CD4-positive, alpha-beta memory T cell (primary cell): Measurements from ENCODE around the gene RPS6KA3. TPM values are rescaled to one million over a fixed set of nuclear protein-coding genes. Genes with fewer than 3 reads are reported as not detected.

Experiments used
- CTCF ChIA-PET: fragments of 350-600 bp; sonication (Branson Sonifier 250); formaldehyde crosslinking; loops from one replicate; lab custom pipeline; 2021; ENCODE audit warnings: inconsistent platforms; ENCODE audit not compliant: partially characterized antibody; lab: Charles Lee
- POLR2A ChIA-PET: fragments of 350-600 bp; sonication (Branson Sonifier 250); formaldehyde crosslinking; loops from one replicate; lab custom pipeline; 2021; ENCODE audit not compliant: partially characterized antibody; lab: Charles Lee
- DNase-seq, 5 donors: peaks; one replicate each; pipeline versions ENCODE4 v3.0.0 to v3.0.0-alpha.2; 2020 to 2022; ENCODE audit warnings: mixed read lengths in 1 of 5
- H3K27ac ChIP-seq: one replicate; pipeline ENCODE4 v1.7.0; 2013; ENCODE audit warnings: low read depth, low read length
- H3K27me3 ChIP-seq: 2 replicates; pipeline ENCODE4 v1.7.0; 2013; ENCODE audit warnings: mild to moderate bottlenecking, low read length, moderate library complexity; ENCODE audit not compliant: insufficient read depth
- H3K36me3 ChIP-seq: 2 replicates; pipeline ENCODE4 v1.7.0; 2013; ENCODE audit warnings: mild to moderate bottlenecking, low read length, moderate library complexity; ENCODE audit not compliant: insufficient read depth
- H3K4me1 ChIP-seq: 2 replicates; pipeline ENCODE4 v1.7.0; 2013; ENCODE audit warnings: mild to moderate bottlenecking, low read length, moderate library complexity; ENCODE audit not compliant: insufficient read depth
- H3K4me3 ChIP-seq, 2 donors: one replicate each; pipeline ENCODE4 v1.7.0; 2013; ENCODE audit warnings: low read length in 2 of 2, mild to moderate bottlenecking in 1 of 2
- H3K9me3 ChIP-seq, 2 donors: one replicate each; pipeline ENCODE4 v1.7.0; 2013; ENCODE audit warnings: low read length in 2 of 2, control low read depth in 1 of 2; ENCODE audit not compliant: control insufficient read depth in 1 of 2
- H3K27ac Mint-ChIP-seq, 7 donors: one replicate each; pipeline ENCODE4 v1.8.0; 2020 to 2021; ENCODE audit warnings: mixed read lengths in 7 of 7, mild to moderate bottlenecking in 6 of 7, inconsistent platforms in 3 of 7, moderate library complexity in 3 of 7
- H3K27me3 Mint-ChIP-seq, 2 donors: one replicate each; pipeline ENCODE4 v1.8.0; 2020 to 2021; ENCODE audit warnings: mixed read lengths in 2 of 2
- H3K36me3 Mint-ChIP-seq, 2 donors: one replicate each; pipeline ENCODE4 v1.8.0; 2020 to 2021; ENCODE audit warnings: mixed read lengths in 2 of 2, inconsistent platforms in 1 of 2, mild to moderate bottlenecking in 1 of 2
- H3K4me1 Mint-ChIP-seq, 4 donors: one replicate each; pipeline ENCODE4 v1.8.0; 2020 to 2021; ENCODE audit warnings: mixed read lengths in 4 of 4, mild to moderate bottlenecking in 1 of 4
- H3K4me3 Mint-ChIP-seq, 8 donors: one replicate each; pipeline ENCODE4 v1.8.0; 2020 to 2021; ENCODE audit warnings: mixed read lengths in 8 of 8, mild to moderate bottlenecking in 7 of 8, moderate library complexity in 6 of 8, inconsistent platforms in 3 of 8
- H3K9me3 Mint-ChIP-seq, 8 donors: one replicate each; pipeline ENCODE4 v1.8.0; 2020 to 2021; ENCODE audit warnings: mixed read lengths in 8 of 8, mild to moderate bottlenecking in 5 of 8, inconsistent platforms in 3 of 8, moderate library complexity in 1 of 8
- intact Hi-C: fragments of 100-400 bp; cut with micrococcal nuclease; formaldehyde crosslinking; loops from one replicate; pipeline ENCODE4 v1.15.1; 2023
- polyA plus RNA-seq, 2 donors: library from polyadenylated mRNA; unstranded; fragments of 300-500 nt; fragmentation: Illumina TruSeq; gene quantifications; one replicate each; pipeline ENCODE4 v1.2.3, GENCODE V29; 2021
- total RNA-seq, 2 experiments: library from RNA; stranded (reverse); gene quantifications; one replicate each; pipeline ENCODE4 v1.2.3, GENCODE V29; 2021

The RPS6KA3 gene
- total and polyA plus RNA-seq, 4 experiments from 2014 or later, result 39.7 to 139 (median 99.2) TPM

DNA sequence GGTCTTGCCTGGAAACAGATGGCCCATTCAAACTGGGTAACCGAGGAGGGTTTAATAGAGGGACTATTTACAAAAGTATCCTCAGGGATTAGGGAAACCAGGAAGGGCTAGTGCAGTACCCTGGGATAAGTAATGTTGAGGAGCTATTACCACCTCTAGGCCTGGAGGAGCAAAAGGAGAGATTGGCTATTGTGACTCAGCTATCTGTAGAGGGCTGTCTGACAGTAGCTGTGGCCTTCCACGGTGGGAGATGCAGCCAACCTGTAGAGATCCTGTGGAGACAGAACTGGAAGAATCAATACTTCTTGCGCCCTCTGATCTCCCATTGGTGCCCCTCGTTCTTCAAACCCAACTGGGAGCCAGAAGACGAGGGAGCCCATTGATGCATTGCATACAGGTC lies 34.1 kb upstream of the RPS6KA3 start:
- H3K4me1 Mint-ChIP-seq, result peaks cover 0 to 5% (median 4%) of the 10 kb centered on the region in 4 donors

DNA sequence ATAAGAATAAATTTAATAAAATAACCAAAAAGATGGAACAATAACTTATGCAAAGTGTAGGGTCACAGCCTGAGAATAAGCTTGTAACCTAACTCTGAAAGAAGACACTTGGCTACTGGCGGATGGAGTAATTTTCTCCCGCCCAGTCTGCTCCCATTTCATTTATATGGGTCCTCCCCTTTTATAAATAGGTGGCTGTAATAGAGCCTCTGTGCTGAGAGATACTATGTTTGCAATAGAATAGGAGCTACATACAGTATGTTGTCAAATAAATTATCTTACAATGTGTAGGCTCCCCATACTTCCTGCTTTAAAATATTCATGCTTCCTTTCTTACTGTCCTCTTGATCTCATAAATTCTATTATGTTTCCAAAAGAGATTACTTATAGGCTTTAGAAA lies 28.2 kb upstream of the RPS6KA3 start:
- Mint-ChIP-seq H3K27ac (peak overlapping the region in 1 of 7 donors; percentile 24), H3K36me3 (no peaks in the 10 kb centered on the region), H3K4me1 (peaks cover 4 to 5% (median 4%) of the 10 kb centered on the region in 4 donors), H3K4me3 (no peak overlapping the region), H3K27me3 (peaks cover 0 to 2% of the 10 kb centered on the region in 2 donors), H3K9me3 (peaks cover 0 to 2% (median 0%) of the 10 kb centered on the region in 8 donors)
- Histone ChIP-seq H3K4me3 (no peak overlapping the region), H3K27ac (no peak overlapping the region), H3K9me3 (no peaks in the 10 kb centered on the region), H3K4me1 (no peaks in the 10 kb centered on the region), H3K36me3 (no peaks in the 10 kb centered on the region), H3K27me3 (no peaks in the 10 kb centered on the region)
- intact Hi-C loops, result no loop called here
- no peak for DNase-seq
- ChIA-PET CTCF (no interaction called here), POLR2A (no interaction called here)

More for the DNA sequence above, 34.1 kb upstream of the RPS6KA3 start:
- no peaks in the 10 kb centered on the region for H3K36me3 ChIP-seq
- no peak overlapping the region for H3K4me3 ChIP-seq
- no peaks in the 10 kb centered on the region for H3K27me3 ChIP-seq
- intact Hi-C loops, result no loop called here
- H3K4me3 Mint-ChIP-seq, result no peak overlapping the region
- no peaks in the 10 kb centered on the region for H3K36me3 Mint-ChIP-seq
- no peaks in the 10 kb centered on the region for H3K4me1 ChIP-seq
- H3K27me3 Mint-ChIP-seq, result peaks cover 0 to 2% of the 10 kb centered on the region in 2 donors
- no peak overlapping the region for H3K27ac Mint-ChIP-seq
- POLR2A ChIA-PET, result no interaction called here
- peaks cover 0 to 2% (median 0%) of the 10 kb centered on the region in 8 donors for H3K9me3 Mint-ChIP-seq
- H3K27ac ChIP-seq, result no peak overlapping the region
- CTCF ChIA-PET, result no interaction called here
- H3K9me3 ChIP-seq, result no peaks in the 10 kb centered on the region
- DNase-seq, result no peak

GRCh38 chrX:20294284-20294683 lies 27.6 kb upstream of the RPS6KA3 start:
- H3K27me3 Mint-ChIP-seq, result peaks cover 0 to 2% of the 10 kb centered on the region in 2 donors
- Histone ChIP-seq H3K9me3 (no peaks in the 10 kb centered on the region), H3K4me3 (no peak overlapping the region), H3K27ac (no peak overlapping the region), H3K36me3 (no peaks in the 10 kb centered on the region), H3K27me3 (no peaks in the 10 kb centered on the region), H3K4me1 (no peaks in the 10 kb centered on the region)
- peaks cover 4 to 5% (median 4%) of the 10 kb centered on the region in 4 donors for H3K4me1 Mint-ChIP-seq
- no peak overlapping the region for H3K4me3 Mint-ChIP-seq
- POLR2A ChIA-PET, result no interaction called here
- DNase-seq, result no peak
- no peak overlapping the region for H3K27ac Mint-ChIP-seq
- H3K36me3 Mint-ChIP-seq, result no peaks in the 10 kb centered on the region
- peaks cover 0 to 2% (median 0%) of the 10 kb centered on the region in 8 donors for H3K9me3 Mint-ChIP-seq
- intact Hi-C loops, result no loop called here
- CTCF ChIA-PET, result no interaction called here

- no peaks in the 10 kb centered on the region for H3K9me3 ChIP-seq
- ChIA-PET POLR2A (no interaction called here), CTCF (no interaction called here)
- H3K36me3 Mint-ChIP-seq, result no peaks in the 10 kb centered on the region
- no peaks in the 10 kb centered on the region for H3K27me3 Mint-ChIP-seq
- H3K27ac Mint-ChIP-seq, result no peak overlapping the region
- no peak overlapping the region for H3K4me3 Mint-ChIP-seq
- peaks cover 0 to 2% (median 0%) of the 10 kb centered on the region in 4 donors for H3K4me1 Mint-ChIP-seq
- no peaks in the 10 kb centered on the region for H3K36me3 ChIP-seq
- H3K27me3 ChIP-seq, result no peaks in the 10 kb centered on the region
- no peaks in the 10 kb centered on the region for H3K4me1 ChIP-seq
- H3K4me3 ChIP-seq, result no peak overlapping the region
- H3K27ac ChIP-seq, result no peak overlapping the region
- intact Hi-C loops, result no loop called here
- DNase-seq, result no peak
- peaks cover 0 to 11% (median 5%) of the 10 kb centered on the region in 8 donors for H3K9me3 Mint-ChIP-seq
Observed at GRCh38 chrX:20285511-20285910, 18.8 kb upstream of the RPS6KA3 start.

DNA sequence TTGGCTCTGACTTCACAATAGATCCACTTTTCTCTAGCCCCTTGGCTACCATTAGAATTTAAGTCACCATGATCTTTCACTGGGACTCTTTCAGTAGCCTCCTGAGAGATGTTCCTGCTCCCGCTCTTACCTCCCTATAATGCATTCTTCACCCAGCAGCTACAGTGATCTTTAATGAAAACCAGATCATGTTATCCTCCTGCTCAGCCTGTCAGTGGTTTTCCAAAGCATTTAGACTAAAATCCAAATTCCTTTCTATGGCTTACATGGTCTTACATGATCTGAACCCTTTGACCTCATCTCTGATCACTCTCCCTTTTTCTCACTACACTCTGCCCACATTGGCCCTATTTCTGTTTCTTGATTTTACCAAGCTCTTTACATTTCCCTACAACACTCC lies 18.3 kb upstream of the RPS6KA3 start:
- intact Hi-C loops, result no loop called here
- Mint-ChIP-seq H3K36me3 (no peaks in the 10 kb centered on the region), H3K27ac (no peak overlapping the region), H3K4me1 (peaks cover 0 to 2% (median 0%) of the 10 kb centered on the region in 4 donors), H3K9me3 (peaks cover 0 to 11% (median 5%) of the 10 kb centered on the region in 8 donors), H3K4me3 (no peak overlapping the region), H3K27me3 (no peaks in the 10 kb centered on the region)
- DNase-seq, result no peak
- H3K27me3 ChIP-seq, result no peaks in the 10 kb centered on the region
- ChIA-PET POLR2A (no interaction called here), CTCF (no interaction called here)
- H3K4me3 ChIP-seq, result no peak overlapping the region
- no peak overlapping the region for H3K27ac ChIP-seq
- no peaks in the 10 kb centered on the region for H3K9me3 ChIP-seq
- no peaks in the 10 kb centered on the region for H3K4me1 ChIP-seq
- no peaks in the 10 kb centered on the region for H3K36me3 ChIP-seq

DNA sequence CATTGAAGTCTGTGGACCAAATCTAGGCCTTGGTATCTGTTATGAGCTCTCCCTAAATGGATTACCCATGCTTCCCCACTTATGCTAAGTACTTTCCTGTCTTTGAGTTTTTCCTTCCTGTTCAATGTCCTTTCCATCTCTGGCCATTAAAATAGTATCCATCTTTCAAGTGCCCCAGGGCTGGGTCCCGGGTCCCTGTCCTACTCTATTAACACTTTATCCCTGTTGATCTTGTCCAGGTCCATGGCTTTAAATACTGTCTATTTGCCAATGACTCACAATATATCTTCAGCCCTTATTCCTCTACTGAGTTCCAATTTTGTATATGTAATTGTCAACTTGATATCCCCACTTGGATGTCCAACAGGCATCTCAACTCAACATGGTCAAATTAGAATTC lies 17.7 kb upstream of the RPS6KA3 start:
- H3K9me3 Mint-ChIP-seq, result peaks cover 0 to 11% (median 5%) of the 10 kb centered on the region in 8 donors
- Histone ChIP-seq H3K9me3 (no peaks in the 10 kb centered on the region), H3K36me3 (no peaks in the 10 kb centered on the region), H3K4me1 (no peaks in the 10 kb centered on the region), H3K27me3 (no peaks in the 10 kb centered on the region), H3K27ac (no peak overlapping the region), H3K4me3 (no peak overlapping the region)
- CTCF ChIA-PET, result no interaction called here
- peaks cover 0 to 2% (median 0%) of the 10 kb centered on the region in 4 donors for H3K4me1 Mint-ChIP-seq
- DNase-seq, result no peak
- no peak overlapping the region for H3K4me3 Mint-ChIP-seq
- no peaks in the 10 kb centered on the region for H3K27me3 Mint-ChIP-seq
- H3K27ac Mint-ChIP-seq, result no peak overlapping the region
- intact Hi-C loops, result no loop called here
- POLR2A ChIA-PET, result no interaction called here
- H3K36me3 Mint-ChIP-seq, result no peaks in the 10 kb centered on the region

DNA sequence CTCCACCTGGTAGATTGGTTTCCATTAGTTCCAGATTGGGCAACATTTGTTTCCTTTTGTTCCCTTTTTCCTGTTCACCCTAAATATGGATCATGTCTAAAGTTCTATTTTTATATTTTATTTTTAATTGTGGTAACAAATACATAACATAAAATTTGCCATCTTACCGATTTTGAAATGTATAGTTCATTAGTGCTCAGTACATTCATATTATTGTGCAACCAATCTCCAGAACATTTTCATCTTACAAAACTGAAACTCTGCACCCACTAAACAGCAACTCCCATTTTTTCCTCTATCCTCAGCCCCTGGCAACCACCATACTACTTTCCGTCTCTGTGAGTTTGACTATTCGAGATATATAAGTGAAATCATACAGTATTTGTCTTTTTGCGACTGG lies 14.2 kb upstream of the RPS6KA3 start:
- H3K36me3 ChIP-seq, result no peaks in the 10 kb centered on the region
- CTCF ChIA-PET, result no interaction called here
- no peak overlapping the region for H3K27ac Mint-ChIP-seq
- no peaks in the 10 kb centered on the region for H3K4me1 ChIP-seq
- no peak overlapping the region for H3K4me3 Mint-ChIP-seq
- peaks cover 0 to 2% of the 10 kb centered on the region in 2 donors for H3K27me3 Mint-ChIP-seq
- H3K9me3 ChIP-seq, result no peaks in the 10 kb centered on the region
- H3K36me3 Mint-ChIP-seq, result no peaks in the 10 kb centered on the region
- H3K9me3 Mint-ChIP-seq, result peaks cover 0 to 8% (median 4%) of the 10 kb centered on the region in 8 donors
- H3K4me1 Mint-ChIP-seq, result peaks cover 0 to 2% (median 0%) of the 10 kb centered on the region in 4 donors
- H3K27ac ChIP-seq, result no peak overlapping the region
- H3K4me3 ChIP-seq, result no peak overlapping the region
- intact Hi-C loops, result no loop called here
- POLR2A ChIA-PET, result no interaction called here
- DNase-seq, result no peak
- no peaks in the 10 kb centered on the region for H3K27me3 ChIP-seq

DNA sequence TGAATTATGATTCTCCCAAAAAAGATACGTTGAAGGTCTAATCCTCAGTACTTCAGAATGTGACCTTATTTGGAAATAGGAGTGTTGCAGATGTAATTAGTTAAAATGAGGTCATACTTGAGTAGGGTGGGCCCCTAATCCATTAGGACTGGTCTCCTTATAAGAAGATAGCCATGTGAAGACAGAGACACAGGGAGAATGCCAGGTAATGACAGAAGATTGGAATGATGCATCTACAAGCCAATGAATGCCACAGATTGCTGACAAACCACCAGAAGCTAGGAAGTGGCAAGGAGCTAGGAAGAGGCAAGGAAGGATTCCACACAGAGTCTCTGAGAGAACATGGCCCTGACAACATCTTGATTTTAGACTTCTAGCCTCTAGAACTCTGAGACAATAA lies 7.4 kb upstream of the RPS6KA3 start:
- Mint-ChIP-seq H3K27me3 (peaks cover 0 to 2% of the 10 kb centered on the region in 2 donors), H3K9me3 (peaks cover 0 to 9% (median 4%) of the 10 kb centered on the region in 8 donors), H3K4me3 (no peak overlapping the region), H3K27ac (no peak overlapping the region), H3K36me3 (no peaks in the 10 kb centered on the region), H3K4me1 (no peaks in the 10 kb centered on the region)
- Histone ChIP-seq H3K9me3 (no peaks in the 10 kb centered on the region), H3K27ac (no peak overlapping the region), H3K4me1 (no peaks in the 10 kb centered on the region), H3K4me3 (no peak overlapping the region), H3K27me3 (no peaks in the 10 kb centered on the region), H3K36me3 (no peaks in the 10 kb centered on the region)
- ChIA-PET POLR2A (no interaction called here), CTCF (no interaction called here)
- no peak for DNase-seq
- intact Hi-C loops, result no loop called here
